Smooth muscle cell (in vitro differentiated cells): ENCODE measurements around the gene RPN2. TPM values are rescaled to one million over a fixed set of nuclear protein-coding genes. Genes with fewer than 3 reads are reported as not detected.
A peak's percentile ranks its signal among the peaks of the same experiment; 100 is the strongest.

Experiments used
- DNase-seq: peaks from one replicate; lab custom pipeline; 2025; ENCODE audit not compliant: unreplicated experiment; lab: John Stamatoyannopoulos, UW
- H2AFZ ChIP-seq: fragments of 200-600 bp; sonication (generic); 2 replicates; pipeline ENCODE4 v1.6.0; 2016; ENCODE audit warnings: antibody characterized with exemption, low read depth, mild to moderate bottlenecking
- H3F3A ChIP-seq: fragments of 200-600 bp; sonication (generic); 2 replicates; pipeline ENCODE4 v1.6.0; 2017; ENCODE audit warnings: antibody characterized with exemption, low read depth
- H3K27ac ChIP-seq: fragments of 200-600 bp; sonication (generic); 2 replicates; pipeline ENCODE4 v1.5.1; 2016; ENCODE audit warnings: low read depth, mild to moderate bottlenecking
- H3K27me3 ChIP-seq: fragments of 200-600 bp; sonication (generic); 2 replicates; pipeline ENCODE4 v1.6.1; 2016; ENCODE audit warnings: low read depth, mild to moderate bottlenecking
- H3K36me3 ChIP-seq: fragments of 200-600 bp; sonication (generic); 2 replicates; pipeline ENCODE4 v1.5.1; 2016; ENCODE audit warnings: low read depth
- H3K4me1 ChIP-seq: fragments of 200-600 bp; sonication (generic); 2 replicates; pipeline ENCODE4 v1.5.1; 2016; ENCODE audit warnings: low read depth
- H3K4me2 ChIP-seq: fragments of 200-600 bp; sonication (generic); 2 replicates; pipeline ENCODE4 v1.6.0; 2016; ENCODE audit warnings: mild to moderate bottlenecking
- H3K4me3 ChIP-seq: fragments of 200-600 bp; sonication (generic); 2 replicates; pipeline ENCODE4 v1.5.1; 2016; ENCODE audit warnings: mild to moderate bottlenecking
- H3K79me2 ChIP-seq: fragments of 200-600 bp; sonication (generic); 2 replicates; pipeline ENCODE4 v1.6.0; 2016; ENCODE audit warnings: low read depth, mild to moderate bottlenecking
- H3K9ac ChIP-seq: fragments of 200-600 bp; sonication (generic); 2 replicates; pipeline ENCODE4 v1.6.0; 2016; ENCODE audit warnings: low read depth
- H3K9me3 ChIP-seq: fragments of 200-600 bp; sonication (generic); replicated peaks from 2 replicates; pipeline ENCODE4 v1.5.1; 2016; ENCODE audit warnings: low read depth
- H4K20me1 ChIP-seq: fragments of 200-600 bp; sonication (generic); 2 replicates; pipeline ENCODE4 v1.6.0; 2016; ENCODE audit warnings: low read depth
- CTCF ChIP-seq: fragments of 200-600 bp; sonication (generic); IDR thresholded peaks from 2 replicates; pipeline ENCODE4 v1.5.1; 2017; ENCODE audit warnings: borderline replicate concordance, mild to moderate bottlenecking, antibody characterized with exemption; ENCODE audit not compliant: insufficient read depth, poor library complexity, severe bottlenecking
- WGBS: methylation state at CpG from one replicate; pipeline ENCODE4 v1.1.7; 2016; ENCODE audit warnings: low lambda C conversion rate; 5-methylcytosine and 5-hydroxymethylcytosine counted together
- polyA plus RNA-seq: library from polyadenylated mRNA; unstranded; fragments of >200 nt; fragmentation: Nextera tagmentation; extraction: Ambion mirVana; gene quantifications from 2 replicates; pipeline ENCODE4 v1.2.1, GENCODE V29; 2016
- total RNA-seq: library from RNA; depleted of rRNA; stranded (reverse); fragments of >200 nt; gene quantifications from 2 replicates; pipeline ENCODE4 v1.2.3, GENCODE V29; 2014

RPN2 gene
- total and polyA plus RNA-seq, 2 experiments from 2014 or later: 325 to 372 TPM

DNA sequence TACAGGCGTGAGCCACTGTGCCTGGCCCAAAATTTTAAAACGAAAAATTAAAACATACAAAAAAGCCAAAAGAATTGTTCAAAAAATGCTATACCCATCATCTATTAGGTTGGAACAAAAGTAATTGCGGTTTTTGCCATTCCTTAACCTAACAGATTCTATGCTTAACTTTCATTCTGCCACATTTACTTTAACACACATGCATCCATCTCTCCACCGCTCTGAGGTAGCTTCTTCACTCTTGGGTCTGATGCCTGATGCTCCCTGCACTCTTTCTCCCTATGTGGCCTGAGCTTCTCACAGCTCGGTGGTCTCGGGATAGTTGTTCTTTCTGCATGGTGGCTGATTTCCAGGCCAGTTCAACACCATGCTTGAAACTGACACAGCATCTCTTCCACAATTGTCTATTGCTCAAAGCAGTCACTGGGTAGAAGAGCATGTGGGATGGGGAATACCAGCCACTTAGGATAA, 105.6 kb downstream of the RPN2 start:
- WGBS: 96% methylated on average over 6 of the region's 6 CpGs
- Histone ChIP-seq H2AFZ (no peak overlapping the region), H4K20me1 (no peaks in the 10 kb centered on the region), H3K79me2 (peaks cover 2% of the 10 kb centered on the region), H3F3A (no peaks in the 10 kb centered on the region), H3K4me1 (no peaks in the 10 kb centered on the region), H3K36me3 (no peaks in the 10 kb centered on the region), H3K4me3 (no peak overlapping the region), H3K27ac (no peak overlapping the region), H3K4me2 (no peak overlapping the region), H3K27me3 (no peaks in the 10 kb centered on the region), H3K9me3 (no peaks in the 10 kb centered on the region), H3K9ac (no peak overlapping the region)
- no peak for DNase-seq
- no peak for TF ChIP-seq CTCF

DNA sequence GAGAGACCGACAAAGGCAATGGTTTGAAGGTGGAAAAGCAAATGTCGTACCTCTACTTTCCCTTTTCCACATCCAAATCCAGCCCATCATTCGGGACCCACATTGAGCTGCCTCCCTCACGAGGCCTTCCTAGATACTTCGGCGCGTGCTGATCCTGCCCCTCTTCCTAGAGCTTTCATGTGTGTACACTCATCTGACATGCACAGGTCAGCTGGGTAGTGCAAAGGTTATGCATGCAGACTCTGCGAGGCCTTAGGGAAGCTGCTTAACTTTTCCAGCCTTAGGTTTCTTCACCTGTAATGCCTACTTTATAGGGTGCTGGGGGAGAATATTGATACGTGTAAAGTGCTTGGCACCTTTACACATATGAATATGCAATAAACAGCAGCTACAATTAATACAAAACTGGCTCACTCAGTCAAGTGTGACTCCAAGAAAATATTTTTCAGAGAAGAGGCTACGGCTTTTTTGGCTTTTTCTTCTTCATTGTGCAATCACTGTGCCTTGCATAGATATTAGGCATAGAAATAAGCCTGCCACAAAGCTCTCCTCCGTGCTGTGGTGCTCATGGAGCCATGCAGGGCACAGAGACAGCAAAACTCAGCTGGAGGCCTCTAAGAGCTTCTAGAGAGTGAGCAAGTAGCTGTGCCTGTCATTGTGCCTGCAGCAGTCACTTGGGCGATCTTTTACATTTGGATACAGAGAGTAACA, 106.7 kb downstream of the RPN2 start:
- no peaks in the 10 kb centered on the region for H3K9me3 ChIP-seq
- WGBS: 88% methylated on average over 12 of the region's 12 CpGs
- no peak for TF ChIP-seq CTCF
- no peak overlapping the region for H3K4me2 ChIP-seq
- no peaks in the 10 kb centered on the region for H3K36me3 ChIP-seq
- H3K79me2 ChIP-seq: peaks cover 13% of the 10 kb centered on the region
- H4K20me1 ChIP-seq: no peaks in the 10 kb centered on the region
- H3K27ac ChIP-seq: no peak overlapping the region
- no peaks in the 10 kb centered on the region for H3F3A ChIP-seq
- no peak overlapping the region for H3K9ac ChIP-seq
- no peaks in the 10 kb centered on the region for H3K4me1 ChIP-seq
- H2AFZ ChIP-seq: no peak overlapping the region
- H3K4me3 ChIP-seq: no peak overlapping the region
- DNase-seq: no peak
- H3K27me3 ChIP-seq: no peaks in the 10 kb centered on the region

GRCh38 chr20:37288091-37288490, 109.0 kb downstream of the RPN2 start:
- H3F3A ChIP-seq: peaks cover 10% of the 10 kb centered on the region
- H3K79me2 ChIP-seq: peaks cover 36% of the 10 kb centered on the region
- no peaks in the 10 kb centered on the region for H3K36me3 ChIP-seq
- H3K27me3 ChIP-seq: no peaks in the 10 kb centered on the region
- no peaks in the 10 kb centered on the region for H3K4me1 ChIP-seq
- no peak for DNase-seq
- H3K27ac ChIP-seq: no peak overlapping the region
- no peaks in the 10 kb centered on the region for H4K20me1 ChIP-seq
- H3K9ac ChIP-seq: no peak overlapping the region
- 90% methylated on average over 4 of the region's 4 CpGs for WGBS
- no peak overlapping the region for H3K4me2 ChIP-seq
- H3K4me3 ChIP-seq: no peak overlapping the region
- TF ChIP-seq CTCF: no peak
- H2AFZ ChIP-seq: no peak overlapping the region
- H3K9me3 ChIP-seq: no peaks in the 10 kb centered on the region

DNA sequence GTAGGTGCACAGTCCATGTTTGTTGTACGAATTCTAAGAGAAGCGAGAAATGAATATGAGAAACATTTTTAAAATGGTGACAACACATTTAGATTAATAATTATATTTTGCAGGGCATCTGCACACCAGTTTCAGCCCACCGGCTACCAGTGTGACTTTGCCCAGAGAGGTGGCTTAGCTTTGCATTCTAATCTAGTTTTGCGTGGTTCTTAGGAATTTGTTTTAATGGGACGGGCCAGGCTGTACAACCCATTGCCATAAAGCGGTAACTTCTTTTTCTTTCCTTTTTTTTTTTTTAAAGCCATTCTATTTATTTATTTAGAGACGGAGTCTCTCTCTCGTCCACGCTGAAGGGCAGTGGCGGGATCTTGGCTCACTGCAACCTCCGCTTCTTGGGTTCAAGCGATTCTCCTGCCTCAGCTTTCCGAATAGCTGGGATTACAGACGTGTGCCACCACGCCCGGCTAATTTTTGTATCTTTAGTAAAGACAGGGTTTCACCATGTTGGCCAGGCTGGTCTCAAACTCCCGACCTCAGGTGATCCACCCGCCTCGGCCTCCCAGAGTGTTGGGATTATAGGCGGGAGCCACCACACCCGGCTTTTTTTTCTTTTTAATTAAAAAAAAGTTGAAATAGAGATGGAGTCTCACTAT, 111.2 kb downstream of the RPN2 start:
- H3F3A ChIP-seq: peaks cover 24% of the 10 kb centered on the region
- peaks cover 45% of the 10 kb centered on the region for H3K79me2 ChIP-seq
- no peaks in the 10 kb centered on the region for H3K36me3 ChIP-seq
- WGBS: 71% methylated on average over 21 of the region's 21 CpGs
- no peaks in the 10 kb centered on the region for H3K9me3 ChIP-seq
- TF ChIP-seq CTCF: no peak
- H3K4me2 ChIP-seq: peak overlapping the region; percentile 96
- H3K4me1 ChIP-seq: peaks cover 2% of the 10 kb centered on the region
- DNase-seq: no peak
- peak overlapping the region; percentile 97 for H3K9ac ChIP-seq
- H3K4me3 ChIP-seq: peak overlapping the region; percentile 77
- no peaks in the 10 kb centered on the region for H4K20me1 ChIP-seq
- H2AFZ ChIP-seq: peak overlapping the region; percentile 18
- H3K27me3 ChIP-seq: no peaks in the 10 kb centered on the region
- peak overlapping the region; percentile 97 for H3K27ac ChIP-seq
